Astrocyte (in vitro differentiated cells and primary cell): ENCODE results near the gene ACHE. TPM values are rescaled to one million over a fixed set of nuclear protein-coding genes. Genes with fewer than 3 reads are reported as not detected.

Experiments
- DNase-seq: peaks from one replicate; pipeline ENCODE4 v3.0.0-alpha.2; 2010; ENCODE audit warnings: low read depth
- FAIRE-seq: peaks from 2 replicates; lab custom pipeline; 2011; peaks lifted over from hg19 to GRCh38; lab: Jason Lieb, UNC
- H2AFZ ChIP-seq: 2 replicates; pipeline ENCODE4 v1.6.0; 2012; ENCODE audit warnings: low read depth, low read length, inconsistent platforms
- H3K27ac ChIP-seq: 2 replicates; pipeline ENCODE4 v1.5.1; 2011; ENCODE audit warnings: low read depth, low read length, inconsistent platforms
- H3K27me3 ChIP-seq: 2 replicates; pipeline ENCODE4 v1.6.0; 2011; ENCODE audit warnings: low read length, inconsistent platforms; ENCODE audit not compliant: insufficient read depth
- H3K36me3 ChIP-seq: 2 replicates; pipeline ENCODE4 v1.5.1; 2011; ENCODE audit warnings: low read length, inconsistent platforms; ENCODE audit not compliant: insufficient read depth
- H3K4me1 ChIP-seq: 2 replicates; pipeline ENCODE4 v1.5.1; 2011; ENCODE audit warnings: low read length, inconsistent platforms; ENCODE audit not compliant: insufficient read depth
- H3K4me2 ChIP-seq: 2 replicates; pipeline ENCODE4 v1.6.0; 2012; ENCODE audit warnings: low read length, inconsistent platforms
- H3K4me3 ChIP-seq: 2 replicates; pipeline ENCODE4 v1.5.1; 2011; ENCODE audit warnings: low read depth, mild to moderate bottlenecking, low read length, inconsistent platforms; ENCODE audit not compliant: insufficient read depth
- H3K79me2 ChIP-seq: 2 replicates; pipeline ENCODE4 v1.6.0; 2012; ENCODE audit warnings: mild to moderate bottlenecking, low read length, inconsistent platforms; ENCODE audit not compliant: insufficient read depth
- H3K9ac ChIP-seq: 2 replicates; pipeline ENCODE4 v1.6.0; 2012; ENCODE audit warnings: mild to moderate bottlenecking, low read length, inconsistent platforms
- H3K9me3 ChIP-seq: 2 replicates; pipeline ENCODE4 v1.5.1; 2012; ENCODE audit warnings: low read depth, mild to moderate bottlenecking, low read length, inconsistent platforms; ENCODE audit not compliant: insufficient read depth
- H4K20me1 ChIP-seq: 2 replicates; pipeline ENCODE4 v1.6.0; 2012; ENCODE audit warnings: low read length, inconsistent platforms; ENCODE audit not compliant: insufficient read depth
- H3K27ac Mint-ChIP-seq: one replicate; pipeline ENCODE4 v1.8.0; 2021; ENCODE audit warnings: mild to moderate bottlenecking, mixed read lengths; ENCODE audit not compliant: unreplicated experiment
- H3K27me3 Mint-ChIP-seq: one replicate; pipeline ENCODE4 v1.8.0; 2021; ENCODE audit warnings: low read depth, mixed read lengths; ENCODE audit not compliant: unreplicated experiment
- H3K36me3 Mint-ChIP-seq: one replicate; pipeline ENCODE4 v1.8.0; 2021; ENCODE audit warnings: low read depth, mixed read lengths; ENCODE audit not compliant: unreplicated experiment
- H3K4me1 Mint-ChIP-seq: one replicate; pipeline ENCODE4 v1.8.0; 2021; ENCODE audit warnings: low read depth, mixed read lengths; ENCODE audit not compliant: unreplicated experiment
- H3K4me3 Mint-ChIP-seq: one replicate; pipeline ENCODE4 v1.8.0; 2021; ENCODE audit warnings: mild to moderate bottlenecking, moderate library complexity, mixed read lengths; ENCODE audit not compliant: unreplicated experiment
- H3K9me3 Mint-ChIP-seq: one replicate; pipeline ENCODE4 v1.8.0; 2021; ENCODE audit warnings: mild to moderate bottlenecking, mixed read lengths; ENCODE audit not compliant: unreplicated experiment
- CTCF ChIP-seq: IDR thresholded peaks from 2 replicates; pipeline ENCODE4 v1.5.1; 2011; ENCODE audit warnings: low read depth, mild to moderate bottlenecking, inconsistent platforms, low read length, moderate library complexity; ENCODE audit not compliant: insufficient read depth
- EZH2 ChIP-seq: IDR thresholded peaks from 2 replicates; pipeline ENCODE4 v1.6.1; 2012; ENCODE audit warnings: mild to moderate bottlenecking, low read length, inconsistent platforms; ENCODE audit not compliant: insufficient read depth
- total RNA-seq: library from RNA; stranded (reverse); gene quantifications from 2 replicates; pipeline ENCODE4 v1.2.1, GENCODE V29; 2021

Gene ACHE
- total RNA-seq, 1 donor from 2014 or later, result 18.9 TPM

- no peaks in the 10 kb centered on the region for H3K27me3 ChIP-seq
- H3K4me1 ChIP-seq, result peaks cover 2% of the 10 kb centered on the region
- H3K36me3 ChIP-seq, result peaks cover 47% of the 10 kb centered on the region
- peaks cover 1% of the 10 kb centered on the region for H3K9me3 Mint-ChIP-seq
- H3K9ac ChIP-seq, result no peak overlapping the region
- FAIRE-seq (no peak), DNase-seq (no peak)
- no peak overlapping the region for H3K27ac Mint-ChIP-seq
- H3K4me1 Mint-ChIP-seq, result no peaks in the 10 kb centered on the region
- H3K27ac ChIP-seq, result no peak overlapping the region
- H3K27me3 Mint-ChIP-seq, result no peaks in the 10 kb centered on the region
- H2AFZ ChIP-seq, result no peak overlapping the region
- no peaks in the 10 kb centered on the region for H3K9me3 ChIP-seq
- H3K4me3 ChIP-seq, result no peak overlapping the region
- peaks cover 28% of the 10 kb centered on the region for H3K36me3 Mint-ChIP-seq
- H3K4me2 ChIP-seq, result no peak overlapping the region
- H4K20me1 ChIP-seq, result peaks cover 87% of the 10 kb centered on the region
- H3K79me2 ChIP-seq, result peaks cover 88% of the 10 kb centered on the region
- H3K4me3 Mint-ChIP-seq, result no peak overlapping the region
- TF ChIP-seq CTCF, result no peak
- no peak for TF ChIP-seq EZH2
Observed at GRCh38 chr7:100882201-100882600, 13.5 kb downstream of the ACHE start.

GRCh38 chr7:100881136-100881535 lies 14.6 kb downstream of the ACHE start:
- H3K4me2 ChIP-seq, result no peak overlapping the region
- FAIRE-seq, result no peak
- peaks cover 88% of the 10 kb centered on the region for H3K79me2 ChIP-seq
- no peaks in the 10 kb centered on the region for H3K9me3 ChIP-seq
- TF ChIP-seq EZH2, result no peak
- TF ChIP-seq CTCF, result no peak
- no peak overlapping the region for H3K4me3 ChIP-seq
- peaks cover 1% of the 10 kb centered on the region for H3K9me3 Mint-ChIP-seq
- peaks cover 10% of the 10 kb centered on the region for H3K4me1 ChIP-seq
- peaks cover 87% of the 10 kb centered on the region for H4K20me1 ChIP-seq
- H3K4me3 Mint-ChIP-seq, result peak overlapping the region; percentile 66
- peaks cover 6% of the 10 kb centered on the region for H3K4me1 Mint-ChIP-seq
- no peak for DNase-seq
- no peaks in the 10 kb centered on the region for H3K27me3 Mint-ChIP-seq
- H2AFZ ChIP-seq, result no peak overlapping the region
- peak overlapping the region; percentile 58 for H3K27ac Mint-ChIP-seq
- H3K36me3 Mint-ChIP-seq, result peaks cover 23% of the 10 kb centered on the region
- H3K27me3 ChIP-seq, result no peaks in the 10 kb centered on the region
- no peak overlapping the region for H3K27ac ChIP-seq
- H3K36me3 ChIP-seq, result peaks cover 43% of the 10 kb centered on the region
- H3K9ac ChIP-seq, result no peak overlapping the region

- H4K20me1 ChIP-seq, result peaks cover 88% of the 10 kb centered on the region
Observed at GRCh38 chr7:100880645-100881044, 15.0 kb downstream of the ACHE start.

More at GRCh38 chr7:100880645-100881044, 15.0 kb downstream of the ACHE start:
- peaks cover 6% of the 10 kb centered on the region for H3K4me1 Mint-ChIP-seq
- no peak overlapping the region for H3K27ac Mint-ChIP-seq
- FAIRE-seq (no peak), DNase-seq (no peak)
- H3K79me2 ChIP-seq, result peaks cover 88% of the 10 kb centered on the region
- no peak overlapping the region for H3K4me3 Mint-ChIP-seq
- no peak overlapping the region for H3K4me3 ChIP-seq
- no peak overlapping the region for H2AFZ ChIP-seq
- no peaks in the 10 kb centered on the region for H3K9me3 ChIP-seq
- H3K27ac ChIP-seq, result no peak overlapping the region
- H3K27me3 Mint-ChIP-seq, result no peaks in the 10 kb centered on the region
- H3K9ac ChIP-seq, result no peak overlapping the region
- H3K4me1 ChIP-seq, result peaks cover 12% of the 10 kb centered on the region
- no peaks in the 10 kb centered on the region for H3K27me3 ChIP-seq
- H3K36me3 ChIP-seq, result peaks cover 39% of the 10 kb centered on the region
- no peak overlapping the region for H3K4me2 ChIP-seq
- peaks cover 24% of the 10 kb centered on the region for H3K36me3 Mint-ChIP-seq
- TF ChIP-seq CTCF (no peak), EZH2 (no peak)
- H3K9me3 Mint-ChIP-seq, result peaks cover 1% of the 10 kb centered on the region
